ENCODE measurements around the gene LDB3. TPM values are rescaled to one million over a fixed set of nuclear protein-coding genes. Genes with fewer than 3 reads are reported as not detected.
A peak's percentile ranks its signal among the peaks of the same experiment; 100 is the strongest.

Gene LDB3
- total and polyA plus RNA-seq, 10 donors: 0.14 to 1.2 (median 0.36) TPM; not detected in 2

DNA sequence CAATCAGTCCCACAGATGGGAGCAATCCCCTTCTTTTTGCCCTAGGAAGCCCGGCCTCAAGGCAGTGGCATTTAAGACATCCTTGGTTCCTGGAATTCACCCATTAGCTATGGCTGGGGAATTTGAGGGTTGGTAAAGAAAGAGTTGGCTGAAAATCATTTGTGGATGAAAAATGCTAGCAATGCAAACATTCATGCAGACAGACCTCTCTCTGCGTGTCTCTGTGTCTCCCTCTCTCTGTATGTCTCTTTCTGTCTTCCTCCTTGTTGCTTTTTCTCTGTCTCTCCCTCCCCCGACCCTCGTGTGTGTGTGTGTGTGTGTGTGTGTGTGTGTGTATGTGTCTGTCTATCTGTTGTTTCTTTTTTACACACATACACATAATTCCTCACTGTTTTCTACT lies 19.4 kb downstream of the LDB3 start:
- Histone ChIP-seq H3K4me3 (no peak overlapping the region), H3K36me3 (no peaks in the 10 kb centered on the region), H3K9me3 (no peaks in the 10 kb centered on the region), H3K27ac (no peak overlapping the region), H3K27me3 (replicated peaks in 1 of 7) (peaks cover 0 to 65% (median 5%) of the 10 kb centered on the region in 7 donors), H3K4me1 (peaks cover 6 to 21% (median 9%) of the 10 kb centered on the region in 6 donors)
- no peak for TF ChIP-seq POLR2A (IDR thresholded peaks at IDR 0.05)
- TF ChIP-seq, protein P1, sequence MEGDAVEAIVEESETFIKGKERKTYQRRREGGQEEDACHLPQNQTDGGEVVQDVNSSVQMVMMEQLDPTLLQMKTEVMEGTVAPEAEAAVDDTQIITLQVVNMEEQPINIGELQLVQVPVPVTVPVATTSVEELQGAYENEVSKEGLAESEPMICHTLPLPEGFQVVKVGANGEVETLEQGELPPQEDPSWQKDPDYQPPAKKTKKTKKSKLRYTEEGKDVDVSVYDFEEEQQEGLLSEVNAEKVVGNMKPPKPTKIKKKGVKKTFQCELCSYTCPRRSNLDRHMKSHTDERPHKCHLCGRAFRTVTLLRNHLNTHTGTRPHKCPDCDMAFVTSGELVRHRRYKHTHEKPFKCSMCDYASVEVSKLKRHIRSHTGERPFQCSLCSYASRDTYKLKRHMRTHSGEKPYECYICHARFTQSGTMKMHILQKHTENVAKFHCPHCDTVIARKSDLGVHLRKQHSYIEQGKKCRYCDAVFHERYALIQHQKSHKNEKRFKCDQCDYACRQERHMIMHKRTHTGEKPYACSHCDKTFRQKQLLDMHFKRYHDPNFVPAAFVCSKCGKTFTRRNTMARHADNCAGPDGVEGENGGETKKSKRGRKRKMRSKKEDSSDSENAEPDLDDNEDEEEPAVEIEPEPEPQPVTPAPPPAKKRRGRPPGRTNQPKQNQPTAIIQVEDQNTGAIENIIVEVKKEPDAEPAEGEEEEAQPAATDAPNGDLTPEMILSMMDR (IDR thresholded peaks at IDR 0.05 in 8 of 11, conservative IDR thresholded peaks at IDR 0.05 in 3 of 11): no peak
- TF ChIP-seq POLR2AphosphoS5 (IDR thresholded peaks at IDR 0.05): no peak
- WGBS, 5 donors: 45 to 72% (median 54%) methylated on average over 2 to 4 of the region's 4 CpGs
- intact Hi-C loops (cut with DNase I; ENCODE audit: low total_unique reads): no loop called here
- no peak for DNase-seq

- H3K36me3 ChIP-seq: no peaks in the 10 kb centered on the region
- no peaks in the 10 kb centered on the region for H3K9me3 ChIP-seq
- no peak for DNase-seq
- H3K27me3 ChIP-seq (replicated peaks in 1 of 7): peaks cover 0 to 58% (median 5%) of the 10 kb centered on the region in 7 donors
- peaks cover 6 to 21% (median 9%) of the 10 kb centered on the region in 6 donors for H3K4me1 ChIP-seq
- 19 to 35% (median 27%) methylated on average over 7 to 8 of the region's 8 CpGs for WGBS, 5 donors
- TF ChIP-seq POLR2A (IDR thresholded peaks at IDR 0.05) (no peak), POLR2AphosphoS5 (IDR thresholded peaks at IDR 0.05) (no peak)
- TF ChIP-seq, protein P1 (IDR thresholded peaks at IDR 0.05 in 8 of 11, conservative IDR thresholded peaks at IDR 0.05 in 3 of 11): peak; percentile 64 to 93 (median 81)
- H3K27ac ChIP-seq: no peak overlapping the region
- intact Hi-C loops (cut with DNase I; ENCODE audit: low total_unique reads): no loop called here
- H3K4me3 ChIP-seq: peak overlapping the region in 1 of 8 donors; percentile 7
Measured at GRCh38 chr10:86688398-86688921, 20.1 kb downstream of the LDB3 start.

DNA sequence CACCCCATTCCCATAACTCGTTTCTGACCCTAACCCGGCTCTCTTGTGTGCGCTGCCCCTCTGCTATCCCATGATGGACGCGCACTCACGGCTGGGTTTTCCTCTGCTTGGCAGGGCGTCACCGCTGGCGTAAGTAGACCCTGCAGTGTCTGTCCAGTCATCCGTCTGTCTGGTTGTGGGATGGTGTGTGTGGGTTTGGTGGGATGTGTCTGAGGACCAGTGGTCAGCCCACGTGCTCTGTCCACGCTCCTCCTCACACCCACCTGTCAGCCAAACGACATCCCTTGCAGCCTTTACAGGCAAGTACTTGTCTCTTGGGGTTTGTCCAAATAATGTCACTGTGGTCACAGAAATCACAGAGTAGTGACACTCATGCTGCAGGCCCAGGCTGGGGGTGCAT lies 20.8 kb downstream of the LDB3 start:
- Histone ChIP-seq H3K27me3 (replicated peaks in 1 of 7) (peaks cover 0 to 51% (median 5%) of the 10 kb centered on the region in 7 donors), H3K4me1 (peaks cover 6 to 21% (median 9%) of the 10 kb centered on the region in 6 donors), H3K27ac (no peak overlapping the region), H3K4me3 (no peak overlapping the region), H3K36me3 (no peaks in the 10 kb centered on the region), H3K9me3 (no peaks in the 10 kb centered on the region)
- no peak for DNase-seq
- WGBS, 5 donors: 83 to 90% (median 86%) methylated on average over 13 of the region's 13 CpGs
- no peak for TF ChIP-seq POLR2AphosphoS5 (IDR thresholded peaks at IDR 0.05)
- TF ChIP-seq, protein P1 (IDR thresholded peaks at IDR 0.05 in 8 of 11, conservative IDR thresholded peaks at IDR 0.05 in 3 of 11): no peak
- TF ChIP-seq POLR2A (IDR thresholded peaks at IDR 0.05): no peak
- intact Hi-C loops (cut with DNase I; ENCODE audit: low total_unique reads): no loop called here

- peaks cover 6 to 13% (median 9%) of the 10 kb centered on the region in 6 donors for H3K4me1 ChIP-seq
- no peak overlapping the region for H3K4me3 ChIP-seq
- 82 to 92% (median 87%) methylated on average over 5 of the region's 5 CpGs for WGBS, 5 donors
- H3K27ac ChIP-seq: no peak overlapping the region
- H3K9me3 ChIP-seq: no peaks in the 10 kb centered on the region
- no peaks in the 10 kb centered on the region for H3K36me3 ChIP-seq
- peaks cover 0 to 48% (median 0%) of the 10 kb centered on the region in 7 donors for H3K27me3 ChIP-seq (replicated peaks in 1 of 7)
- no peak for TF ChIP-seq POLR2A (IDR thresholded peaks at IDR 0.05)
- TF ChIP-seq POLR2AphosphoS5 (IDR thresholded peaks at IDR 0.05): no peak
- TF ChIP-seq, protein P1 (IDR thresholded peaks at IDR 0.05 in 8 of 11, conservative IDR thresholded peaks at IDR 0.05 in 3 of 11): no peak
- DNase-seq: no peak
- intact Hi-C loops (cut with DNase I; ENCODE audit: low total_unique reads): no loop called here
Measured at GRCh38 chr10:86690231-86690630, 21.9 kb downstream of the LDB3 start.

All from spleen (tissue), 11 donors.